Natural killer cell (primary cell): ENCODE data around the gene PANK4. TPM values are rescaled to one million over a fixed set of nuclear protein-coding genes. Genes with fewer than 3 reads are reported as not detected.

ENCODE experiments used
- ATAC-seq, 3 donors: fragments of 150-1000 bp in 2 of 3; fragments of 200-7000 bp in 1 of 3; cut with Tn5 transposase; 1 replicate in 1 of 3; 2 replicates in 2 of 3; pipeline ENCODE4 v1.10.0; 2021; ENCODE audit warnings: mild to moderate bottlenecking in 2 of 3, moderate library complexity in 2 of 3
- DNase-seq, 2 donors: peaks; one replicate each; pipeline versions ENCODE4 v3.0.0 to v3.0.0-alpha.2; 2013 to 2021; ENCODE audit warnings: mixed read lengths in 1 of 2
- H3K27ac ChIP-seq: one replicate; pipeline ENCODE4 v1.5.1; 2013; ENCODE audit warnings: mild to moderate bottlenecking, low read length
- H3K27me3 ChIP-seq: one replicate; pipeline ENCODE4 v1.6.1; 2013; ENCODE audit warnings: low read length; ENCODE audit not compliant: control insufficient read depth, insufficient read depth
- H3K36me3 ChIP-seq: one replicate; pipeline ENCODE4 v1.6.1; 2013; ENCODE audit warnings: low read length; ENCODE audit not compliant: control insufficient read depth, insufficient read depth
- H3K4me1 ChIP-seq: one replicate; pipeline ENCODE4 v1.6.1; 2013; ENCODE audit warnings: low read length; ENCODE audit not compliant: control insufficient read depth, insufficient read depth
- H3K4me3 ChIP-seq: one replicate; pipeline ENCODE4 v1.5.1; 2013; ENCODE audit warnings: low read length
- H3K9me3 ChIP-seq: one replicate; pipeline ENCODE4 v1.6.1; 2013; ENCODE audit warnings: low read length; ENCODE audit not compliant: control insufficient read depth, insufficient read depth
- H3K27ac Mint-ChIP-seq, 2 donors: one replicate each; pipeline ENCODE4 v1.8.0; 2022; ENCODE audit warnings: mild to moderate bottlenecking in 2 of 2, mixed read lengths in 2 of 2, moderate library complexity in 1 of 2
- H3K27me3 Mint-ChIP-seq, 2 donors: one replicate each; pipeline ENCODE4 v1.8.0; 2022; ENCODE audit warnings: low read depth in 2 of 2, mixed read lengths in 2 of 2
- H3K36me3 Mint-ChIP-seq: one replicate; pipeline ENCODE4 v1.8.0; 2022; ENCODE audit warnings: mixed read lengths
- H3K4me1 Mint-ChIP-seq, 2 donors: one replicate each; pipeline ENCODE4 v1.8.0; 2022; ENCODE audit warnings: mixed read lengths in 2 of 2
- H3K4me3 Mint-ChIP-seq: one replicate; pipeline ENCODE4 v1.8.0; 2022; ENCODE audit warnings: mild to moderate bottlenecking, moderate library complexity, mixed read lengths
- H3K9me3 Mint-ChIP-seq, 2 donors: one replicate each; pipeline ENCODE4 v1.8.0; 2022; ENCODE audit warnings: mixed read lengths in 2 of 2
- CTCF ChIP-seq: fragments of 200-600 bp; IDR thresholded peaks from one replicate; pipeline ENCODE4 v1.8.0; 2022; ENCODE audit warnings: antibody characterized with exemption
- WGBS: methylation state at CpG from one replicate; pipeline ENCODE4 v1.1.7; 2013; ENCODE audit warnings: missing lambda C conversion rate; ENCODE audit not compliant: insufficient coverage; 5-methylcytosine and 5-hydroxymethylcytosine counted together
- intact Hi-C: fragments of 100-400 bp; cut with micrococcal nuclease; formaldehyde crosslinking; loops from one replicate; pipeline ENCODE4 v1.14.2; 2022
- total RNA-seq, 4 donors: library from RNA; stranded (reverse); fragments of 120-200 nt in 1 of 4; gene quantifications; one replicate each; pipeline versions ENCODE4 v1.2.3 to v1.2.4, GENCODE V29; 2013 to 2022

The PANK4 gene
- total RNA-seq, 3 donors from 2014 or later (not counting 1 experiment from before 2014, with no cell fraction given): 48.2 to 75.7 (median 61.8) TPM

DNA sequence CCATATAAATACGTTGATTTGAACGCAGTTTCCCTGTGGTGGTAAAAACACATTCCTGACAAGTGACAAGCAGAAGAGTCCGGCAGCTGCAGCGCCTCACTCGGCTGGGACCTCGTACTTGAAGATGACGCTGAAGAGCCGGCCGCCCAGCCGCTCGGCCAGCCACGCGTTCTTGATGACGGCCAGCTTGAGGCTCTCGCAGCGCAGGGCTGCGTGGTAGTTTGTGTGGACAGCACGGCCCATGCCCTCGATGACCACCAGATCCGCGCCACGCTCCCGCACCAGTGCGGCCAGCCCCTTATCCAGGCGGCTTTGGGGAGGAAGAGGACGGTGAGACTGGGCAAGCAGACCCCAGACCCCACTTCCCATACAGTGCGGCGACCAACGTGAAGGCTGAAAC is 17.6 kb downstream of the PANK4 start:
- Histone ChIP-seq H3K27ac (no peak overlapping the region), H3K27me3 (no peaks in the 10 kb centered on the region), H3K9me3 (no peaks in the 10 kb centered on the region), H3K4me3 (no peak overlapping the region), H3K36me3 (peaks cover 52% of the 10 kb centered on the region), H3K4me1 (peaks cover 6% of the 10 kb centered on the region)
- WGBS: 97% methylated on average over 29 of the region's 29 CpGs
- no peak for TF ChIP-seq CTCF
- Mint-ChIP-seq H3K9me3 (no peaks in the 10 kb centered on the region), H3K4me3 (no peak overlapping the region), H3K36me3 (no peaks in the 10 kb centered on the region), H3K4me1 (peaks cover 0 to 5% of the 10 kb centered on the region in 2 donors), H3K27me3 (no peaks in the 10 kb centered on the region), H3K27ac (no peak overlapping the region)
- DNase-seq (no peak), ATAC-seq (no peak)
- intact Hi-C loops: no loop called here

DNA sequence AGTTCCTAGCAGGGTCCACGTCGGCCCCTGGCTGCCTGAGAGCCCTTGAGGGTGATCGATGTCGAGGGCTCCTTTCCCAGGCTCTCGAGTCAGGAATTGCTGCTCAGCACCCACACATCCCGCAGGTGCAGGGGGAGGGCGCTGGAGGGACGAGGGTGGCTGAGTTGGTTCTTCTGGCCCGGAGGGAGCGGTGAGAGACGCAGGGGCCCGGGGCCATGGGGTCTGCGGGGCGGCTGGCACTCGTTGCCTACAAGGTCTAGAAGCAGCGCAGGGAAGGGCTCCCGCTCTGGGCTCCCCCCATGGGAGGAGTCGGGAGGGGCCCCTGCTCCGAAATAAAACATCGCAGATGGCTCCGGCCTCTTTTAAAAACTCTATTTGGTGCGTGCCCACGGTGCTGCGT is 18.2 kb downstream of the PANK4 start:
- H3K27me3 Mint-ChIP-seq: no peaks in the 10 kb centered on the region
- 90% methylated on average over 20 of the region's 24 CpGs for WGBS
- no peak for ATAC-seq
- H3K27ac ChIP-seq: no peak overlapping the region
- H3K27me3 ChIP-seq: no peaks in the 10 kb centered on the region
- H3K36me3 ChIP-seq: peaks cover 46% of the 10 kb centered on the region
- intact Hi-C loops: no loop called here
- no peaks in the 10 kb centered on the region for H3K9me3 ChIP-seq
- no peak overlapping the region for H3K4me3 Mint-ChIP-seq
- H3K36me3 Mint-ChIP-seq: no peaks in the 10 kb centered on the region
- H3K4me1 Mint-ChIP-seq: peaks cover 0 to 5% of the 10 kb centered on the region in 2 donors
- no peaks in the 10 kb centered on the region for H3K9me3 Mint-ChIP-seq
- no peak overlapping the region for H3K27ac Mint-ChIP-seq
- no peak for DNase-seq
- H3K4me1 ChIP-seq: peaks cover 6% of the 10 kb centered on the region
- no peak for TF ChIP-seq CTCF
- no peak overlapping the region for H3K4me3 ChIP-seq

- peaks cover 42% of the 10 kb centered on the region for H3K36me3 ChIP-seq
These were observed 18.6 kb downstream of the PANK4 start for GRCh38 chr1:2507744-2508155.

More at GRCh38 chr1:2507744-2508155, 18.6 kb downstream of the PANK4 start:
- H3K27me3 ChIP-seq: no peaks in the 10 kb centered on the region
- no peak overlapping the region for H3K4me3 ChIP-seq
- intact Hi-C loops: no loop called here
- Mint-ChIP-seq H3K36me3 (no peaks in the 10 kb centered on the region), H3K9me3 (no peaks in the 10 kb centered on the region), H3K27me3 (no peaks in the 10 kb centered on the region), H3K4me1 (peaks cover 0 to 5% of the 10 kb centered on the region in 2 donors), H3K4me3 (no peak overlapping the region), H3K27ac (no peak overlapping the region)
- DNase-seq (no peak), ATAC-seq (no peak)
- peaks cover 6% of the 10 kb centered on the region for H3K4me1 ChIP-seq
- no peak for TF ChIP-seq CTCF
- H3K9me3 ChIP-seq: no peaks in the 10 kb centered on the region
- H3K27ac ChIP-seq: no peak overlapping the region
- WGBS: 92% methylated on average over 6 of the region's 6 CpGs
